ENCODE results near the gene FGF10.

The FGF10 gene

DNA sequence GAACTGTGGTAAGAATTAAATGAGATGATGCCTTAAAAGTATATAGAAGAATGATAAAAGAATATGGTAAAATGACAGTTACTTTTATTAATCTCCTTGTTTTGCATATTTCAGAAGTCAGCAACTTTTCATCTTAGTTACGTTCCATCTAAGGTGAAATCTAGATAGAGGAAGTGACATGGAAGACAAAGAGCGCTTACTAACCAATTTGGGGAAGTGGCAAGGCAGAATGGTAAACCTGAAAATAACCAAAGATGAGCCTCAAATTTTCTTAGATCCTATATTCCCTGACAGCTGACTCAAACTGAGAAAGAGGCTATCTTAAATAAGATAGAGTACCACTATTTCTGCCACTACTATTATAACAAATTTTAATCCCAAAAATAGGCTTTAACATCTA, 52.5 kb downstream of the FGF10 start:
- TF ChIP-seq, protein P1, sequence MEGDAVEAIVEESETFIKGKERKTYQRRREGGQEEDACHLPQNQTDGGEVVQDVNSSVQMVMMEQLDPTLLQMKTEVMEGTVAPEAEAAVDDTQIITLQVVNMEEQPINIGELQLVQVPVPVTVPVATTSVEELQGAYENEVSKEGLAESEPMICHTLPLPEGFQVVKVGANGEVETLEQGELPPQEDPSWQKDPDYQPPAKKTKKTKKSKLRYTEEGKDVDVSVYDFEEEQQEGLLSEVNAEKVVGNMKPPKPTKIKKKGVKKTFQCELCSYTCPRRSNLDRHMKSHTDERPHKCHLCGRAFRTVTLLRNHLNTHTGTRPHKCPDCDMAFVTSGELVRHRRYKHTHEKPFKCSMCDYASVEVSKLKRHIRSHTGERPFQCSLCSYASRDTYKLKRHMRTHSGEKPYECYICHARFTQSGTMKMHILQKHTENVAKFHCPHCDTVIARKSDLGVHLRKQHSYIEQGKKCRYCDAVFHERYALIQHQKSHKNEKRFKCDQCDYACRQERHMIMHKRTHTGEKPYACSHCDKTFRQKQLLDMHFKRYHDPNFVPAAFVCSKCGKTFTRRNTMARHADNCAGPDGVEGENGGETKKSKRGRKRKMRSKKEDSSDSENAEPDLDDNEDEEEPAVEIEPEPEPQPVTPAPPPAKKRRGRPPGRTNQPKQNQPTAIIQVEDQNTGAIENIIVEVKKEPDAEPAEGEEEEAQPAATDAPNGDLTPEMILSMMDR (IDR thresholded peaks at IDR 0.05; ENCODE audit: borderline replicate concordance, extremely low read depth, low read length, poor library complexity, severe bottlenecking): no peak
- TF ChIP-seq EZH2 (IDR thresholded peaks at IDR 0.05; ENCODE audit: borderline replicate concordance, low read depth, low read length, severe bottlenecking): no peak
- Histone ChIP-seq H3K27ac (ENCODE audit: low read length) (no peak overlapping the region), H3K9me3 (ENCODE audit: insufficient read depth, low read length, severe bottlenecking) (no peaks in the 10 kb centered on the region), H3K4me1 (ENCODE audit: insufficient read depth, low read length) (no peaks in the 10 kb centered on the region), H4K20me1 (ENCODE audit: insufficient read depth, low read length) (no peaks in the 10 kb centered on the region), H3K27me3 (ENCODE audit: insufficient read depth, low read length, poor library complexity) (no peaks in the 10 kb centered on the region), H3K9ac (ENCODE audit: low read depth, low read length) (no peak overlapping the region), H3K36me3 (ENCODE audit: insufficient read depth, low read length) (no peaks in the 10 kb centered on the region), H2AFZ (ENCODE audit: low read depth, low read length) (no peak overlapping the region), H3K4me2 (ENCODE audit: insufficient read depth, low read length) (no peak overlapping the region), H3K4me3 (ENCODE audit: low read depth in 1 of 2, low read length in 2 of 2) (no peak overlapping the region), H3K79me2 (ENCODE audit: insufficient read depth, low read length) (no peaks in the 10 kb centered on the region)
- DNase-seq (no peak), ATAC-seq (ENCODE audit: insufficient read depth, low read depth) (no peak)

DNA sequence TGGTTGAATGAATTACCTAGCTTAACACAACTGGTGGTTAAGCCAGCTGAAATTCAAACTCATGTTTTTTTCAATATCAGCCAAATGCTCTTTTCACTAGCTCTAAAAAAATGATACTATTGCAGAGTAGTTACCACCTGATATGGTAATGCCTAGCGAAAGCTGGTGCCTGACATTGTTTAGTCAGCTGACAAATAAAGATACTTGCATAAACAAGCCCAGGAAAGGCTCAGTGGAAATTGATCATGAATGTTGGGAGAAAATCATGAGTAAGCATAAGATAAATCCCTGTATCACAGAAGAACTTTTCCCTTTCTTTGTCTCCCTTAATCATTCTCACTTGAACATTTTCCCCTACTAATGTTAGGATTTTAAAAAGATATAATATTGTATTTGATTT, 54.6 kb downstream of the FGF10 start:
- Histone ChIP-seq H4K20me1 (ENCODE audit: insufficient read depth, low read length) (no peaks in the 10 kb centered on the region), H3K36me3 (ENCODE audit: insufficient read depth, low read length) (no peaks in the 10 kb centered on the region), H3K27ac (ENCODE audit: low read length) (no peak overlapping the region), H3K79me2 (ENCODE audit: insufficient read depth, low read length) (no peaks in the 10 kb centered on the region), H3K27me3 (ENCODE audit: insufficient read depth, low read length, poor library complexity) (no peaks in the 10 kb centered on the region), H3K4me3 (ENCODE audit: low read depth in 1 of 2, low read length in 2 of 2) (no peak overlapping the region), H3K4me1 (ENCODE audit: insufficient read depth, low read length) (no peaks in the 10 kb centered on the region), H3K4me2 (ENCODE audit: insufficient read depth, low read length) (no peak overlapping the region), H3K9me3 (ENCODE audit: insufficient read depth, low read length, severe bottlenecking) (no peaks in the 10 kb centered on the region), H3K9ac (ENCODE audit: low read depth, low read length) (no peak overlapping the region), H2AFZ (ENCODE audit: low read depth, low read length) (no peak overlapping the region)
- TF ChIP-seq, protein P1 (IDR thresholded peaks at IDR 0.05; ENCODE audit: borderline replicate concordance, extremely low read depth, low read length, poor library complexity, severe bottlenecking): no peak
- no peak for TF ChIP-seq EZH2 (IDR thresholded peaks at IDR 0.05; ENCODE audit: borderline replicate concordance, low read depth, low read length, severe bottlenecking)
- no peak for ATAC-seq (ENCODE audit: insufficient read depth, low read depth)
- DNase-seq: no peak

DNA sequence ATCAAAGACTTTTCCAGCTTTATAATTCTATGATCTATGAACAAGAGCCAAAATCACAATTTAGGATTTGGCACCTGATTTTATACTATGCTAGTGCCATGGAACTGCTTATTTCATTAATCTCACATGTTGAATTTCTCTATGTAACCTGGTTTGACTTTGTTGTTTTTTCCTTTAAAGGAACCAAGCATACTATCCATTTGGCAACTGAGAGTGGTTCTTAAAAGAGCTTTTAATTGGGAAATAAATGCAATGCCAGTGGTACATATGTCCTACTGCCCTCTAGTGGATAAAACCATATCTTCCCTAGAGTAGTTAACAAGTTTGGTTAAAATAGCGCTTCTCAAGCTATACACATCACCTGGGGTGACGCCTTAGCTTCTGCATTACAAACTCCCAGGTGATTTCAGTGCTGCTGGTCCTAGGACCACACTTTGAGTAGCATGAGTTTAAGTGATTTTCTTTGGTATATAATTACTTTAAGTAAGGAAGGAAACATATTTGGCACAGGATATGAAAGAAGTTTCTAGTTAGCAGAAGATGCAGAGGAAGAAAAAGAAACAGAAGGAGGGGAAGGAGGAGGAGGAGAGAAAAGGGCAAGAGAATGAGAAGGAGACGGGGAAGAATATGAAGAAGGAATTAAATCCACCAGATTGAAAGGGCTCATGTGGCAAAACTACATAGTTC, 56.8 kb downstream of the FGF10 start:
- DNase-seq: no peak
- H3K4me2 ChIP-seq (ENCODE audit: insufficient read depth, low read length): no peak overlapping the region
- no peak overlapping the region for H3K4me3 ChIP-seq (ENCODE audit: low read depth in 1 of 2, low read length in 2 of 2)
- H3K36me3 ChIP-seq (ENCODE audit: insufficient read depth, low read length): no peaks in the 10 kb centered on the region
- H3K4me1 ChIP-seq (ENCODE audit: insufficient read depth, low read length): no peaks in the 10 kb centered on the region
- no peak for TF ChIP-seq EZH2 (IDR thresholded peaks at IDR 0.05; ENCODE audit: borderline replicate concordance, low read depth, low read length, severe bottlenecking)
- TF ChIP-seq, protein P1 (IDR thresholded peaks at IDR 0.05; ENCODE audit: borderline replicate concordance, extremely low read depth, low read length, poor library complexity, severe bottlenecking): peak; percentile 68
- no peak overlapping the region for H2AFZ ChIP-seq (ENCODE audit: low read depth, low read length)
- H3K9ac ChIP-seq (ENCODE audit: low read depth, low read length): no peak overlapping the region
- no peaks in the 10 kb centered on the region for H3K79me2 ChIP-seq (ENCODE audit: insufficient read depth, low read length)
- H3K27me3 ChIP-seq (ENCODE audit: insufficient read depth, low read length, poor library complexity): no peaks in the 10 kb centered on the region
- ATAC-seq (ENCODE audit: insufficient read depth, low read depth): peak; percentile 67; the same call in 1 of the 3 replicates
- no peaks in the 10 kb centered on the region for H3K9me3 ChIP-seq (ENCODE audit: insufficient read depth, low read length, severe bottlenecking)
- no peaks in the 10 kb centered on the region for H4K20me1 ChIP-seq (ENCODE audit: insufficient read depth, low read length)
- H3K27ac ChIP-seq (ENCODE audit: low read length): no peak overlapping the region

All from DND-41 (cell line).